Esophagus muscularis mucosa (tissue), 4 donors: ENCODE data around the gene ZFYVE28. TPM values are rescaled to one million over a fixed set of nuclear protein-coding genes. Genes with fewer than 3 reads are reported as not detected.

Source experiments
- DNase-seq: peaks from one replicate; pipeline ENCODE4 v3.0.0-alpha.2; 2017; ENCODE audit errors: extremely low spot score
- H3K27ac ChIP-seq, 4 donors: fragments of 200-600 bp; sonication (generic); replicated peaks in 1 of 4; 1 replicate in 3 of 4; 2 replicates in 1 of 4; pipeline ENCODE4 v1.5.1; 2016 to 2019; ENCODE audit warnings: mild to moderate bottlenecking in 1 of 4
- H3K27me3 ChIP-seq, 4 donors: fragments of 200-600 bp; sonication (generic); one replicate each; pipeline versions ENCODE4 v1.5.1 to v1.6.0; 2016 to 2019
- H3K36me3 ChIP-seq, 4 donors: fragments of 200-600 bp; sonication (generic); one replicate each; pipeline ENCODE4 v1.5.1; 2016 to 2019
- H3K4me1 ChIP-seq, 4 donors: fragments of 200-600 bp; sonication (generic); one replicate each; pipeline ENCODE4 v1.5.1; 2016 to 2019
- H3K4me3 ChIP-seq, 4 donors: fragments of 200-600 bp; sonication (generic); 1 replicate in 2 of 4; 2 replicates in 2 of 4; pipeline ENCODE4 v1.5.1; 2016 to 2019; ENCODE audit warnings: mild to moderate bottlenecking in 4 of 4, moderate library complexity in 1 of 4
- H3K9me3 ChIP-seq, 4 donors: fragments of 200-600 bp; sonication (generic); 1 replicate in 3 of 4; 2 replicates in 1 of 4; pipeline ENCODE4 v1.5.1; 2016 to 2019
- EP300 ChIP-seq: sonication (generic); formaldehyde crosslinking; IDR thresholded peaks from one replicate; pipeline ENCODE4 v1.6.1; 2017; ENCODE audit warnings: antibody characterized with exemption
- POLR2A ChIP-seq: fragments of 450-650 bp; IDR thresholded peaks from one replicate; pipeline ENCODE4 v1.6.1; 2017; ENCODE audit warnings: antibody characterized with exemption, moderate library complexity, mild to moderate bottlenecking, low read depth
- POLR2AphosphoS5 ChIP-seq, 2 donors: sonication (generic); formaldehyde crosslinking; IDR thresholded peaks; one replicate each; pipeline ENCODE4 v1.6.1; 2017; ENCODE audit warnings: antibody characterized with exemption in 2 of 2
- WGBS: methylation state at CpG from one replicate; pipeline ENCODE4 v1.1.5; 2018; 5-methylcytosine and 5-hydroxymethylcytosine counted together
- intact Hi-C: fragments of 100-400 bp; cut with DNase I; formaldehyde crosslinking; loops from one replicate; pipeline ENCODE4 v1.15.1; 2023
- total RNA-seq, 4 donors: library from RNA; depleted of rRNA; stranded (reverse); fragments of >200 nt; gene quantifications; one replicate each; pipeline versions ENCODE4 v1.1.0 to v1.2.1, GENCODE V29; 2016
- TF ChIP-seq, protein P1 (sequence below), 3 experiments: fragments of 200-600 bp in 2 of 3; fragments of 450-650 bp in 1 of 3; sonication (generic) in 2 of 3; IDR thresholded peaks; one replicate each; pipeline ENCODE4 v1.5.1; 2017 to 2019; ENCODE audit warnings: antibody characterized with exemption in 3 of 3, mild to moderate bottlenecking in 2 of 3, moderate library complexity in 1 of 3

The ZFYVE28 gene
- total RNA-seq, 4 donors from 2014 or later: 4.5 to 13.4 (median 8.4) TPM

DNA sequence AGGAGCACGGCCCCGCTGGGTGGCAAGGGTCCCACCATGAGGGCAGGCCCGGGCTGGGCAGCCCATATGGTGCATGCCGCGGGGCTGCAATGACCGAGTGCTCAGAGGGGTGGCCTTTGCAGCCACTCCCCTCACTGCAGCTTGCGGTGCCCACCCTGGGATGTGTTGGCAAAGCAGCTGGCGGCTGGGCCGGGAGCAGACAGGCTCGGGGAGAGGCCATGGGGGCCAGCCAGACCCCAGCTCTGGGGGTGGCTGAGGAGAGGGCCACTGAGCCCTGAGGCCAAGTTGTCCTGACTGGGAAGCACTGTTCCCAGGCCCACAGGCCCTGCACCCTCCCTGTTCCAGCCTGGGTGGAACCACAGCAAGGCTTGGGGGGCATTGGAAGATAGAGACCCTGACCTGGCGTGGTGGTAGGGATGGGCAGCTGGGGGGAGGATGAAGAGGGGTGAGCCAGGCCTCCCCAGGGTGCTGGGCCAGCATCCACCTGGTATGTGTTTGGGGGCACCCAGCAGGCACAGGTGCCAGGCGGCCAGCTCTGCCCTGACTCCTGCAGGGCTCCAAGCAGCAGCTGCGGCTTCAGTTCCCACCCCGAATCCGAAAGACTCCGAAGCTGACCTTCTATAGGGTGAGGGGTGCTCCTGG, 32.1 kb upstream of the ZFYVE28 start:
- Histone ChIP-seq H3K27me3 (no peaks in the 10 kb centered on the region), H3K27ac (no peak overlapping the region), H3K4me3 (no peak overlapping the region), H3K4me1 (no peaks in the 10 kb centered on the region), H3K9me3 (no peaks in the 10 kb centered on the region), H3K36me3 (no peaks in the 10 kb centered on the region)
- WGBS: 80% methylated on average over 5 of the region's 16 CpGs
- intact Hi-C loops: no loop called here
- no peak for DNase-seq
- no peak for TF ChIP-seq POLR2AphosphoS5 (IDR thresholded peaks at IDR 0.05)
- no peak for TF ChIP-seq EP300
- TF ChIP-seq, protein P1, sequence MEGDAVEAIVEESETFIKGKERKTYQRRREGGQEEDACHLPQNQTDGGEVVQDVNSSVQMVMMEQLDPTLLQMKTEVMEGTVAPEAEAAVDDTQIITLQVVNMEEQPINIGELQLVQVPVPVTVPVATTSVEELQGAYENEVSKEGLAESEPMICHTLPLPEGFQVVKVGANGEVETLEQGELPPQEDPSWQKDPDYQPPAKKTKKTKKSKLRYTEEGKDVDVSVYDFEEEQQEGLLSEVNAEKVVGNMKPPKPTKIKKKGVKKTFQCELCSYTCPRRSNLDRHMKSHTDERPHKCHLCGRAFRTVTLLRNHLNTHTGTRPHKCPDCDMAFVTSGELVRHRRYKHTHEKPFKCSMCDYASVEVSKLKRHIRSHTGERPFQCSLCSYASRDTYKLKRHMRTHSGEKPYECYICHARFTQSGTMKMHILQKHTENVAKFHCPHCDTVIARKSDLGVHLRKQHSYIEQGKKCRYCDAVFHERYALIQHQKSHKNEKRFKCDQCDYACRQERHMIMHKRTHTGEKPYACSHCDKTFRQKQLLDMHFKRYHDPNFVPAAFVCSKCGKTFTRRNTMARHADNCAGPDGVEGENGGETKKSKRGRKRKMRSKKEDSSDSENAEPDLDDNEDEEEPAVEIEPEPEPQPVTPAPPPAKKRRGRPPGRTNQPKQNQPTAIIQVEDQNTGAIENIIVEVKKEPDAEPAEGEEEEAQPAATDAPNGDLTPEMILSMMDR (IDR thresholded peaks at IDR 0.05): no peak
- no peak for TF ChIP-seq POLR2A

DNA sequence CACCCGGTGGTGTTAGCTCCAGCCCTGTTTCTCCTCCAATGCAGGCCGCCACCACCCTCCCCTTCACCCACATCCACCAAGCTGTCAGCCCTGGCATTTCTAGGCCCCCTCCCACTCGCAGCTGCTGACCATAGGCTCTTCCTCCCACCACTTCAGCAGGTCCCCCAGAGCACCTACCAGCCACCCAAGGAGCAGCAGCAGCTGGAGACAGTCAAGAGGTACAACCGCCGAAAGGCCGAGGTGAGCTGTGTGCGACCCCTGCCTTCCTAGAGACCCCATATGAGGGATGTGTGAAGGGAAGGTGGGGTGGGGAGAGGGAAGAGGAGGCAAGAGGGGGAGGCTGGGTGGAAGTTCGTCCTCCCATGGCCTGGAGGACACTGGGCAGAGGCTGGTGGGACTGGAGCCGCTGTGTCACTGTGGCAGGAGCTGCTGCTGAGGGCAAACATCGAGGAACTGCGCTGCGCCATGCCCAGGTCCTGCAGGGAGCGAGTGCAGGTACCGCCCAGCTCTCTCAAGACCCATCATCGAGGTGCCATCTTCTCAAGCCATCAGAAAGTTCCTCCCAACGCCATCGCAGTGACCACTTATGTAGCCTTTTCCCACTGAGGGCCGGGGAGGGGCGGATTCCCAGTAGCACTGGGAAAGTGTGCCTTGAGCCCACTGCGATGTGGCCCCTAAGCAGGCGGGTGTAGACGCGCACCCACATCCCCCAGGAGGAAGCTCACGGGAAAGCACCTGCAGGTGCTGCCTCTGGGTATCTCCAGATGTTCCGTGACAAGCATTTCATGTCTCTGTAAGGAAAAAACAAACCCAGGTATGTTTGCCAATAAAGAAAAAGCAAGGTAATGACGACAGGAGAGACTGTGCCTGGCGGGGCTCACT, 31.3 kb upstream of the ZFYVE28 start:
- intact Hi-C loops: no loop called here
- no peak for DNase-seq

DNA sequence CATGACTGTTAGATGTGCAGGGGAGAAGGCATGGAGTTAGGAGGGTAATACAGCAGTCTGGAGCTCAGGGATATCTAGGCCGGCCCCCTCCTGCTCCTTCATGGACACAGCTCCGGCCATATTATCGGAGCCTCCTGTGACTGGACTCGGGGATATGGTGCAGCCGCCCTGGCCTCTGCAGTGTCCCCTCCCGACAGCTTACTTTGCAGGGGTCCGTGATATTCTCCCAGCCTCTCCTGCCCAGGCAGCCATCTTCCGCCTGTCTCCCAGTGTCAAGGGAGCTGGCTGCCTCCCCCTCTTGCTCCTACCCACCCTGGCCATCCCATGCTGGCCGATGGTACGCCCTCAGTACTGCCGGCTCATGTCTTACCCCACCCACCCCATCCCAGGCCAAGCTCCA, 30.6 kb upstream of the ZFYVE28 start:
- no peaks in the 10 kb centered on the region for H3K4me1 ChIP-seq
- H3K4me3 ChIP-seq: no peak overlapping the region
- TF ChIP-seq EP300 (no peak), POLR2AphosphoS5 (IDR thresholded peaks at IDR 0.05) (no peak), POLR2A (no peak)
- TF ChIP-seq, protein P1 (IDR thresholded peaks at IDR 0.05): no peak
- no peak for DNase-seq
- WGBS: 95% methylated on average over 11 of the region's 11 CpGs
- no peak overlapping the region for H3K27ac ChIP-seq
- intact Hi-C loops: no loop called here
- no peaks in the 10 kb centered on the region for H3K36me3 ChIP-seq
- no peaks in the 10 kb centered on the region for H3K9me3 ChIP-seq
- H3K27me3 ChIP-seq: no peaks in the 10 kb centered on the region

More for the DNA sequence above, 31.3 kb upstream of the ZFYVE28 start:
- Histone ChIP-seq H3K4me1 (no peaks in the 10 kb centered on the region), H3K27ac (no peak overlapping the region), H3K27me3 (no peaks in the 10 kb centered on the region), H3K9me3 (no peaks in the 10 kb centered on the region), H3K36me3 (no peaks in the 10 kb centered on the region), H3K4me3 (no peak overlapping the region)
- WGBS: 78% methylated on average over 17 of the region's 27 CpGs
- TF ChIP-seq, protein P1 (IDR thresholded peaks at IDR 0.05): no peak
- TF ChIP-seq POLR2AphosphoS5 (IDR thresholded peaks at IDR 0.05) (no peak), POLR2A (no peak), EP300 (no peak)

DNA sequence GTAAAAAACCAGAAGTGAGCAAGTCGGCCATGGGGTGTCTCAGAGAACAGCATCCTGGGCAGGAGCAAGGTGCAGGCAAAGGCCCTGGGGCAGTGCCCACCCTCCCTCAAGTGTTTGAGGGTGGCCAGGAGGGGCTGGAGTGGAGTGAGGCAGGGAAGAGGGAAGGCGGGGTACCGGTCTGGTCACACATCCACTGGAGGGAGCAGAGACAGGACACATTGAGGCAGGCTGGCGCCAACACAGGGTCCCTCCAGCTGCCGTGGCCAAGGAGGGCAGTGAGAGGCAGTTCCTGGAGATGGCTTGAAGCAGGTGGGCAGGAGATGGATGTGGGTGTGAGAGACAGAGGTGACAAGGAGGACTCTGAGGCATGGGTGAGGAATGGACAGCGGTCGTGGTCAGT, 30.1 kb upstream of the ZFYVE28 start:
- Histone ChIP-seq H3K36me3 (no peaks in the 10 kb centered on the region), H3K27me3 (no peaks in the 10 kb centered on the region), H3K4me1 (no peaks in the 10 kb centered on the region), H3K4me3 (no peak overlapping the region), H3K27ac (no peak overlapping the region), H3K9me3 (no peaks in the 10 kb centered on the region)
- intact Hi-C loops: no loop called here
- no peak for TF ChIP-seq EP300
- TF ChIP-seq POLR2AphosphoS5 (IDR thresholded peaks at IDR 0.05): no peak
- no peak for TF ChIP-seq POLR2A
- TF ChIP-seq, protein P1 (IDR thresholded peaks at IDR 0.05): no peak
- no peak for DNase-seq
- WGBS: 87% methylated on average over 7 of the region's 7 CpGs
